ENCODE measurements around the gene PXT1. TPM values are rescaled to one million over a fixed set of nuclear protein-coding genes. Genes with fewer than 3 reads are reported as not detected.

The PXT1 gene
- polyA plus RNA-seq, 3 donors = 0.13 to 0.31 (median 0.24) TPM

DNA sequence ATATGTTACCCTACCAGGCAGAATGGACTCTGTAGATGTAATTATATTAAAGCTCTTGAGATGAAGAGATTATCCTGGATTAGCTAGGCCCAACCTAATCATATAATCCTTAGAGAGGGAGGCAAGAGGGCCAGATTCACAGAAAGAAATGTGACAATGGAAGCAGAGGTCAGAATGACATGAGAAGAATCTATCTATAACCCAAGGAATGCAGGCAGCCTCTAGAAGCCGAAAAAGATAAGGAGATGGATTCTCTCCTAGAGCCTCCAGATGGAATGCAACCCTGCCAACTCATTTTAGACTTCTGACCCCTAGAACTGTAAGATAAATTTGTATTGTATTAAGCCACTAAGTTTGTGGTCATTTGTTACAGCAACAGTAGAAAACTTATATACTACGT, 12.3 kb downstream of the PXT1 start:
- no CpG with 5 or more reads among the region's 2 CpGs for WGBS (ENCODE audit: insufficient coverage)
- Mint-ChIP-seq H3K27me3 (ENCODE audit: low read depth in 3 of 3) (peaks cover 3 to 4% (median 3%) of the 10 kb centered on the region in 3 donors), H3K4me3 (no peak overlapping the region), H3K9me3 (no peaks in the 10 kb centered on the region), H3K36me3 (no peaks in the 10 kb centered on the region), H3K4me1 (no peaks in the 10 kb centered on the region), H3K27ac (no peak overlapping the region)
- Histone ChIP-seq H3K4me2 (replicated peaks; ENCODE audit: extremely low read depth, low read length, poor library complexity, severe bottlenecking) (no peak overlapping the region), H3K4me3 (replicated peaks in 1 of 3; ENCODE audit: low read depth in 2 of 3, low read length in 3 of 3) (no peak overlapping the region), H3K27ac (ENCODE audit: low read depth in 1 of 2, low read length in 2 of 2) (no peak overlapping the region), H4K20me1 (ENCODE audit: insufficient read depth, low read length) (no peaks in the 10 kb centered on the region), H3K9me3 (replicated peaks in 1 of 2; ENCODE audit: control insufficient read depth in 1 of 2, insufficient read depth in 1 of 2, low read length in 2 of 2) (no peaks in the 10 kb centered on the region), H3K36me3 (replicated peaks in 1 of 2; ENCODE audit: control insufficient read depth in 1 of 2, insufficient read depth in 2 of 2, low read length in 2 of 2) (no peaks in the 10 kb centered on the region), H3K9ac (ENCODE audit: insufficient read depth, low read length, poor library complexity, severe bottlenecking) (no peak overlapping the region), H2AFZ (ENCODE audit: insufficient read depth, low read depth, low read length, poor library complexity, severe bottlenecking) (no peak overlapping the region), H3K27me3 (ENCODE audit: control insufficient read depth in 2 of 2, insufficient read depth in 2 of 2, low read length in 2 of 2) (no peaks in the 10 kb centered on the region), H3K4me1 (ENCODE audit: control insufficient read depth in 1 of 2, insufficient read depth in 2 of 2, low read length in 2 of 2) (no peaks in the 10 kb centered on the region), H3K79me2 (ENCODE audit: insufficient read depth, low read length) (no peaks in the 10 kb centered on the region)
- TF ChIP-seq, protein P1, sequence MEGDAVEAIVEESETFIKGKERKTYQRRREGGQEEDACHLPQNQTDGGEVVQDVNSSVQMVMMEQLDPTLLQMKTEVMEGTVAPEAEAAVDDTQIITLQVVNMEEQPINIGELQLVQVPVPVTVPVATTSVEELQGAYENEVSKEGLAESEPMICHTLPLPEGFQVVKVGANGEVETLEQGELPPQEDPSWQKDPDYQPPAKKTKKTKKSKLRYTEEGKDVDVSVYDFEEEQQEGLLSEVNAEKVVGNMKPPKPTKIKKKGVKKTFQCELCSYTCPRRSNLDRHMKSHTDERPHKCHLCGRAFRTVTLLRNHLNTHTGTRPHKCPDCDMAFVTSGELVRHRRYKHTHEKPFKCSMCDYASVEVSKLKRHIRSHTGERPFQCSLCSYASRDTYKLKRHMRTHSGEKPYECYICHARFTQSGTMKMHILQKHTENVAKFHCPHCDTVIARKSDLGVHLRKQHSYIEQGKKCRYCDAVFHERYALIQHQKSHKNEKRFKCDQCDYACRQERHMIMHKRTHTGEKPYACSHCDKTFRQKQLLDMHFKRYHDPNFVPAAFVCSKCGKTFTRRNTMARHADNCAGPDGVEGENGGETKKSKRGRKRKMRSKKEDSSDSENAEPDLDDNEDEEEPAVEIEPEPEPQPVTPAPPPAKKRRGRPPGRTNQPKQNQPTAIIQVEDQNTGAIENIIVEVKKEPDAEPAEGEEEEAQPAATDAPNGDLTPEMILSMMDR (IDR thresholded peaks at IDR 0.05) = no peak
- no peak for DNase-seq
- intact Hi-C loops (cut with micrococcal nuclease) = loop anchor here in 1 of 2 donors (2.0 kb wide), 1 partner anchor 14 kb away; no protein-coding TSS in a partner anchor

DNA sequence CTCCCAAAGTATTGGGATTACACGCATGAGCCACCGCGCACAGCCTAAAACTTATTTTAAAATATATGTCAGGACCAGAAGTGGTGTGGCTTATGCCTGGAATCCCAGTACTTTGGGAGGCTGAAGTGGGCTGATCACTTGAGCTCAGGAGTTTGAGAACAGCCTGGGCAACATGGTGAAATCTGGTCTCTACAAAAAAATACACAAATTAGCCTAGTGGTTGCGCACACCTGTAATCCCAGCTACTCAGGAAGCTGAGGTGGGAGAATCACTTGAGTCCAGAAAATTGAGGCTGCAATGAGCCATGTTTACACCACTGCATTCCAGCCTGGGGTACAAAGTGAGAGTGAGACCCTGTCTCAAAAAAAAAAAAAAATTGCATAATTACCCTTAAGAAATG, 13.7 kb downstream of the PXT1 start:
- peak overlapping the region in 2 of 7 donors; percentile 20 to 45 for H3K27ac Mint-ChIP-seq

More for the DNA sequence above, 13.7 kb downstream of the PXT1 start:
- Histone ChIP-seq H3K79me2 (ENCODE audit: insufficient read depth, low read length) (no peaks in the 10 kb centered on the region), H4K20me1 (ENCODE audit: insufficient read depth, low read length) (no peaks in the 10 kb centered on the region), H3K27me3 (ENCODE audit: control insufficient read depth in 2 of 2, insufficient read depth in 2 of 2, low read length in 2 of 2) (no peaks in the 10 kb centered on the region), H3K4me2 (replicated peaks; ENCODE audit: extremely low read depth, low read length, poor library complexity, severe bottlenecking) (no peak overlapping the region), H3K9ac (ENCODE audit: insufficient read depth, low read length, poor library complexity, severe bottlenecking) (no peak overlapping the region), H3K27ac (ENCODE audit: low read depth in 1 of 2, low read length in 2 of 2) (no peak overlapping the region), H3K4me3 (replicated peaks in 1 of 3; ENCODE audit: low read depth in 2 of 3, low read length in 3 of 3) (no peak overlapping the region), H3K36me3 (replicated peaks in 1 of 2; ENCODE audit: control insufficient read depth in 1 of 2, insufficient read depth in 2 of 2, low read length in 2 of 2) (no peaks in the 10 kb centered on the region), H2AFZ (ENCODE audit: insufficient read depth, low read depth, low read length, poor library complexity, severe bottlenecking) (no peak overlapping the region), H3K4me1 (ENCODE audit: control insufficient read depth in 1 of 2, insufficient read depth in 2 of 2, low read length in 2 of 2) (peaks cover 0 to under 1% of the 10 kb centered on the region in 2 donors), H3K9me3 (replicated peaks in 1 of 2; ENCODE audit: control insufficient read depth in 1 of 2, insufficient read depth in 1 of 2, low read length in 2 of 2) (no peaks in the 10 kb centered on the region)
- no CpG with 5 or more reads among the region's 4 CpGs for WGBS (ENCODE audit: insufficient coverage)
- Mint-ChIP-seq H3K4me3 (no peak overlapping the region), H3K27me3 (ENCODE audit: low read depth in 3 of 3) (peaks cover 2 to 4% (median 2%) of the 10 kb centered on the region in 3 donors), H3K36me3 (no peaks in the 10 kb centered on the region), H3K4me1 (peaks cover 3% of the 10 kb centered on the region), H3K9me3 (no peaks in the 10 kb centered on the region)
- peak in 1 of 3 donors; percentile 14 for DNase-seq
- TF ChIP-seq, protein P1 (IDR thresholded peaks at IDR 0.05) = no peak
- intact Hi-C loops (cut with micrococcal nuclease) = no loop called here
